SK-N-SH treated with all-trans-retinoic acid at 6 μM for 48 hours (cell line): ENCODE results near the gene ARFIP1.

Experiments used
- ATAC-seq: fragments of 200-7000 bp; cut with Tn5 transposase; 3 replicates; pipeline ENCODE4 v1.9.1; 2020; ENCODE audit warnings: mild to moderate bottlenecking, moderate library complexity
- ARNTL ChIP-seq: fragments of 450-650 bp; formaldehyde crosslinking; IDR thresholded peaks from 2 replicates; pipeline ENCODE4 v1.5.0; 2020; ENCODE audit warnings: low read depth, mild to moderate bottlenecking, moderate library complexity, borderline replicate concordance
- BACH2 ChIP-seq: fragments of 250-450 bp; sonication (Bioruptor Pico); IDR thresholded peaks from 2 replicates; pipeline ENCODE4 v1.9.0; 2021; ENCODE audit warnings: mild to moderate bottlenecking, borderline replicate concordance
- CSDC2 ChIP-seq: fragments of 250-450 bp; sonication (Bioruptor Pico); IDR thresholded peaks from 2 replicates; pipeline ENCODE4 v1.5.0; 2020; ENCODE audit warnings: mild to moderate bottlenecking, moderate library complexity
- ESRRG ChIP-seq: fragments of 250-450 bp; sonication (Bioruptor Pico); IDR thresholded peaks from 2 replicates; pipeline ENCODE4 v1.6.1; 2021; ENCODE audit warnings: mild to moderate bottlenecking
- GLIS3 ChIP-seq: fragments of 250-450 bp; sonication (Bioruptor Pico); IDR thresholded peaks from 2 replicates; pipeline ENCODE4 v1.5.0; 2020; ENCODE audit warnings: mild to moderate bottlenecking, moderate library complexity
- ISL1 ChIP-seq: fragments of 250-450 bp; sonication (Bioruptor Pico); IDR thresholded peaks from 2 replicates; pipeline ENCODE4 v2.1.2; 2022; ENCODE audit warnings: mild to moderate bottlenecking, moderate library complexity
- OSR1 ChIP-seq: fragments of 250-450 bp; sonication (Bioruptor Pico); IDR thresholded peaks from 2 replicates; pipeline ENCODE4 v1.8.0; 2022; ENCODE audit warnings: moderate library complexity, mild to moderate bottlenecking, inconsistent platforms
- PPARA ChIP-seq: fragments of 250-450 bp; sonication (Bioruptor Pico); IDR thresholded peaks from 2 replicates; pipeline ENCODE4 v1.5.0; 2020; ENCODE audit warnings: mild to moderate bottlenecking, borderline replicate concordance
- RARB ChIP-seq: fragments of 250-450 bp; sonication (Bioruptor Pico); IDR thresholded peaks from 2 replicates; pipeline ENCODE4 v1.8.0; 2021; ENCODE audit warnings: mild to moderate bottlenecking, moderate library complexity
- SNAI2 ChIP-seq: fragments of 250-450 bp; sonication (Bioruptor Pico); IDR thresholded peaks from 2 replicates; pipeline ENCODE4 v1.5.0; 2020; ENCODE audit warnings: mild to moderate bottlenecking, moderate library complexity
- TCF4 ChIP-seq: fragments of 250-450 bp; sonication (Bioruptor Pico); IDR thresholded peaks from 2 replicates; pipeline ENCODE4 v1.8.0; 2021; ENCODE audit warnings: mild to moderate bottlenecking, moderate library complexity, borderline replicate concordance
- TOX ChIP-seq: fragments of 250-450 bp; sonication (Bioruptor Pico); IDR thresholded peaks from 2 replicates; pipeline ENCODE4 v1.8.0; 2021; ENCODE audit warnings: mild to moderate bottlenecking, moderate library complexity, borderline replicate concordance
- ZC3H10 ChIP-seq: fragments of 250-450 bp; sonication (Bioruptor Pico); IDR thresholded peaks from 2 replicates; pipeline ENCODE4 v1.5.1; 2021; ENCODE audit warnings: mild to moderate bottlenecking, moderate library complexity
- ZFP3 ChIP-seq: fragments of 250-450 bp; sonication (Bioruptor Pico); IDR thresholded peaks from 2 replicates; pipeline ENCODE4 v1.5.0; 2020; ENCODE audit warnings: mild to moderate bottlenecking, moderate library complexity
- ZFP30 ChIP-seq: fragments of 450-650 bp; formaldehyde crosslinking; IDR thresholded peaks from 2 replicates; pipeline ENCODE4 v1.5.0; 2022; ENCODE audit warnings: mild to moderate bottlenecking, moderate library complexity
- ZNF565 ChIP-seq: fragments of 450-650 bp; formaldehyde crosslinking; conservative IDR thresholded peaks from 2 replicates; pipeline ENCODE4 v1.5.0; 2020; ENCODE audit warnings: low read depth, mild to moderate bottlenecking, moderate library complexity
- ZNF70 ChIP-seq: fragments of 450-650 bp; formaldehyde crosslinking; IDR thresholded peaks from 2 replicates; pipeline ENCODE4 v1.5.0; 2020; ENCODE audit warnings: mild to moderate bottlenecking, moderate library complexity
- ZNF8 ChIP-seq: fragments of 450-650 bp; formaldehyde crosslinking; IDR thresholded peaks from 2 replicates; pipeline ENCODE4 v1.5.0; 2020; ENCODE audit warnings: mild to moderate bottlenecking, moderate library complexity
- TF ChIP-seq, protein P1 (sequence below): fragments of 250-450 bp; sonication (Bioruptor Pico); IDR thresholded peaks from 2 replicates; pipeline ENCODE4 v1.8.0; 2021; ENCODE audit warnings: low read depth, mild to moderate bottlenecking, moderate library complexity, borderline replicate concordance
- TF ChIP-seq, protein P2 (sequence below): fragments of 250-450 bp; sonication (Bioruptor Pico); IDR thresholded peaks from 2 replicates; pipeline ENCODE4 v1.5.1; 2021; ENCODE audit warnings: mild to moderate bottlenecking, moderate library complexity
- TF ChIP-seq, protein P3 (sequence below): fragments of 250-450 bp; sonication (Bioruptor Pico); IDR thresholded peaks from 2 replicates; pipeline ENCODE4 v1.5.0; 2020; ENCODE audit warnings: mild to moderate bottlenecking, moderate library complexity
- TF ChIP-seq, protein P4 (sequence below): fragments of 250-450 bp; sonication (Bioruptor Pico); IDR thresholded peaks from 2 replicates; pipeline ENCODE4 v1.5.1; 2020; ENCODE audit warnings: low read depth, mild to moderate bottlenecking, moderate library complexity

The ARFIP1 gene, protein sequence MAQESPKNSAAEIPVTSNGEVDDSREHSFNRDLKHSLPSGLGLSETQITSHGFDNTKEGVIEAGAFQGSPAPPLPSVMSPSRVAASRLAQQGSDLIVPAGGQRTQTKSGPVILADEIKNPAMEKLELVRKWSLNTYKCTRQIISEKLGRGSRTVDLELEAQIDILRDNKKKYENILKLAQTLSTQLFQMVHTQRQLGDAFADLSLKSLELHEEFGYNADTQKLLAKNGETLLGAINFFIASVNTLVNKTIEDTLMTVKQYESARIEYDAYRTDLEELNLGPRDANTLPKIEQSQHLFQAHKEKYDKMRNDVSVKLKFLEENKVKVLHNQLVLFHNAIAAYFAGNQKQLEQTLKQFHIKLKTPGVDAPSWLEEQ

DNA sequence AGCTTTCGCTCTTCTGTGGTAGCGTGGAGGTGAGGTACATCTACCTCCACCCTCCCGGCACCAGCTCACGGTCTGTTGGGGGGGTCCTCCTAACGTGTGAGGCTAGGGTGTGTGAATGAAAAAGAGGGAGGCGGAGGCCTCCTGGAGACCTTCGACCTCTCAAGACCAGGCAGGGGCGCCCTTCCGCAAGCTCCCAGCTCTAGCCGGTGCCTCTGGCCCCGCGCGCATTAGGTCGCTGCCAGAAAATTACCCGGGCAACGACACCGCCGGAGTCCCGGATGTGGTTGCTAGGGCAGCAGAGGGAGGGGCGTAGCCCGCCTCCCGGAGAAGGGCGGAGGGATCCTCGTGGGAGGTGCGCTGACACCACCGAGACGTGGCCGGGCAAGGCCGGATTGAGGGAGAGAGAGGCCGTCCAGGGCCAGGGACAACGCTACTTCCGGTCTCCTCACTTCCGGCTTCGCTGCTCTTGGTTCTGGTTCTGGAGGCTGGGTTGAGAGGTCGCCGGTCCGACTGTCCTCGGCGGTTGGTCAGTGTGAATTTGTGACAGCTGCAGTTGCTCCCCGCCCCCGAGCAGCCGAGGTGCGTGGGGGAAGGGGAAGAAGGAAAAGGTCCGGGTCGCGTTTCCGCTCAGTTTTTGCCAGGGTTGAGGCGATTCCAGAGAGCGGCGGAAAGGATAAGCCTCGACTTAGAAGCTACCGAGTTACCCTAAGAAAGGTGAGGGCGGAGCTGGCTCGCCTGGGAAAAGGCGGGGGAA lies at the start of gene ARFIP1, which contains the start of gene TIGD4:
TSS of gene ARFIP1 (plus strand) at position 442 of the 754 bp plus-strand sequence. CDS start 49,680 bp downstream, outside the sequence.
TSS of gene TIGD4 (minus strand) at position 218 of the 754 bp plus-strand sequence. CDS start 8,726 bp downstream, outside the sequence.
- TF ChIP-seq RARB (CRISPR knock-in tag): no peak
- no peak for TF ChIP-seq ZNF70
- no peak for TF ChIP-seq ZNF565 (CRISPR knock-in tag)
- TF ChIP-seq ARNTL (CRISPR knock-in tag): no peak
- no peak for TF ChIP-seq OSR1 (CRISPR knock-in tag)
- TF ChIP-seq GLIS3 (CRISPR knock-in tag): no peak
- no peak for TF ChIP-seq ZFP3 (CRISPR knock-in tag)
- TF ChIP-seq ZNF8 (CRISPR knock-in tag): no peak
- TF ChIP-seq ZFP30 (CRISPR knock-in tag): no peak
- no peak for TF ChIP-seq ISL1 (CRISPR knock-in tag)
- TF ChIP-seq, protein P1, sequence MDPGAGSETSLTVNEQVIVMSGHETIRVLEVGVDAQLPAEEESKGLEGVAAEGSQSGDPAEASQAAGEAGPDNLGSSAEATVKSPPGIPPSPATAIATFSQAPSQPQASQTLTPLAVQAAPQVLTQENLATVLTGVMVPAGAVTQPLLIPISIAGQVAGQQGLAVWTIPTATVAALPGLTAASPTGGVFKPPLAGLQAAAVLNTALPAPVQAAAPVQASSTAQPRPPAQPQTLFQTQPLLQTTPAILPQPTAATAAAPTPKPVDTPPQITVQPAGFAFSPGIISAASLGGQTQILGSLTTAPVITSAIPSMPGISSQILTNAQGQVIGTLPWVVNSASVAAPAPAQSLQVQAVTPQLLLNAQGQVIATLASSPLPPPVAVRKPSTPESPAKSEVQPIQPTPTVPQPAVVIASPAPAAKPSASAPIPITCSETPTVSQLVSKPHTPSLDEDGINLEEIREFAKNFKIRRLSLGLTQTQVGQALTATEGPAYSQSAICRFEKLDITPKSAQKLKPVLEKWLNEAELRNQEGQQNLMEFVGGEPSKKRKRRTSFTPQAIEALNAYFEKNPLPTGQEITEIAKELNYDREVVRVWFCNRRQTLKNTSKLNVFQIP: no peak

DNA sequence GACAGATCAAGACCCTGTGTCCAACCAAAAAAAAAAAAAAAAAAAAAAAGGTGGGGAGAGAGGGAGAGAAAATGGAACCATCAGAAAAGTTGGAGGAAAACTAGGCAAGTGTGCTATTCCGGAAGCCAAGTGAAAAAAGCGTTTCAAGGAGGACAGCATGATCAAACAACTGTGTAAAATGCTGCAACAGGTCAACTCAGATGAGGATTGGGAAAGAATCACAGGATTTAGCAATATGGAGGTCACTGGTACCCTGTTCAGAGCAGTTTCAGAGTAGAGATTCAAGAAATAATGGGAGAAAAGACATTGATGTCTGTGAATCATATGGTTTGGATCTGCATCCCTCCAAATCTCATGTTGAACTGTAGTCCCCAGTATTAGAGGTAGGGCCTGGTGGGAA lies 47.8 kb upstream of the ARFIP1 start:
- TF ChIP-seq CSDC2 (no peak), ZNF565 (CRISPR knock-in tag) (no peak), ISL1 (CRISPR knock-in tag) (no peak), ZFP30 (CRISPR knock-in tag) (no peak), PPARA (no peak), ZNF8 (CRISPR knock-in tag) (no peak), RARB (CRISPR knock-in tag) (no peak), TCF4 (CRISPR knock-in tag) (no peak), OSR1 (CRISPR knock-in tag) (no peak), SNAI2 (CRISPR knock-in tag) (no peak), ZFP3 (CRISPR knock-in tag) (no peak), ESRRG (CRISPR knock-in tag) (no peak), BACH2 (CRISPR knock-in tag) (no peak)
- TF ChIP-seq, protein P2, sequence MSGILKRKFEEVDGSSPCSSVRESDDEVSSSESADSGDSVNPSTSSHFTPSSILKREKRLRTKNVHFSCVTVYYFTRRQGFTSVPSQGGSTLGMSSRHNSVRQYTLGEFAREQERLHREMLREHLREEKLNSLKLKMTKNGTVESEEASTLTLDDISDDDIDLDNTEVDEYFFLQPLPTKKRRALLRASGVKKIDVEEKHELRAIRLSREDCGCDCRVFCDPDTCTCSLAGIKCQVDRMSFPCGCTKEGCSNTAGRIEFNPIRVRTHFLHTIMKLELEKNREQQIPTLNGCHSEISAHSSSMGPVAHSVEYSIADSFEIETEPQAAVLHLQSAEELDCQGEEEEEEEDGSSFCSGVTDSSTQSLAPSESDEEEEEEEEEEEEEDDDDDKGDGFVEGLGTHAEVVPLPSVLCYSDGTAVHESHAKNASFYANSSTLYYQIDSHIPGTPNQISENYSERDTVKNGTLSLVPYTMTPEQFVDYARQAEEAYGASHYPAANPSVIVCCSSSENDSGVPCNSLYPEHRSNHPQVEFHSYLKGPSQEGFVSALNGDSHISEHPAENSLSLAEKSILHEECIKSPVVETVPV (CRISPR knock-in tag): no peak
- TF ChIP-seq, protein P3, sequence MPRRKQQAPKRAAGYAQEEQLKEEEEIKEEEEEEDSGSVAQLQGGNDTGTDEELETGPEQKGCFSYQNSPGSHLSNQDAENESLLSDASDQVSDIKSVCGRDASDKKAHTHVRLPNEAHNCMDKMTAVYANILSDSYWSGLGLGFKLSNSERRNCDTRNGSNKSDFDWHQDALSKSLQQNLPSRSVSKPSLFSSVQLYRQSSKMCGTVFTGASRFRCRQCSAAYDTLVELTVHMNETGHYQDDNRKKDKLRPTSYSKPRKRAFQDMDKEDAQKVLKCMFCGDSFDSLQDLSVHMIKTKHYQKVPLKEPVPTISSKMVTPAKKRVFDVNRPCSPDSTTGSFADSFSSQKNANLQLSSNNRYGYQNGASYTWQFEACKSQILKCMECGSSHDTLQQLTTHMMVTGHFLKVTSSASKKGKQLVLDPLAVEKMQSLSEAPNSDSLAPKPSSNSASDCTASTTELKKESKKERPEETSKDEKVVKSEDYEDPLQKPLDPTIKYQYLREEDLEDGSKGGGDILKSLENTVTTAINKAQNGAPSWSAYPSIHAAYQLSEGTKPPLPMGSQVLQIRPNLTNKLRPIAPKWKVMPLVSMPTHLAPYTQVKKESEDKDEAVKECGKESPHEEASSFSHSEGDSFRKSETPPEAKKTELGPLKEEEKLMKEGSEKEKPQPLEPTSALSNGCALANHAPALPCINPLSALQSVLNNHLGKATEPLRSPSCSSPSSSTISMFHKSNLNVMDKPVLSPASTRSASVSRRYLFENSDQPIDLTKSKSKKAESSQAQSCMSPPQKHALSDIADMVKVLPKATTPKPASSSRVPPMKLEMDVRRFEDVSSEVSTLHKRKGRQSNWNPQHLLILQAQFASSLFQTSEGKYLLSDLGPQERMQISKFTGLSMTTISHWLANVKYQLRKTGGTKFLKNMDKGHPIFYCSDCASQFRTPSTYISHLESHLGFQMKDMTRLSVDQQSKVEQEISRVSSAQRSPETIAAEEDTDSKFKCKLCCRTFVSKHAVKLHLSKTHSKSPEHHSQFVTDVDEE (CRISPR knock-in tag): no peak
- TF ChIP-seq, protein P4, sequence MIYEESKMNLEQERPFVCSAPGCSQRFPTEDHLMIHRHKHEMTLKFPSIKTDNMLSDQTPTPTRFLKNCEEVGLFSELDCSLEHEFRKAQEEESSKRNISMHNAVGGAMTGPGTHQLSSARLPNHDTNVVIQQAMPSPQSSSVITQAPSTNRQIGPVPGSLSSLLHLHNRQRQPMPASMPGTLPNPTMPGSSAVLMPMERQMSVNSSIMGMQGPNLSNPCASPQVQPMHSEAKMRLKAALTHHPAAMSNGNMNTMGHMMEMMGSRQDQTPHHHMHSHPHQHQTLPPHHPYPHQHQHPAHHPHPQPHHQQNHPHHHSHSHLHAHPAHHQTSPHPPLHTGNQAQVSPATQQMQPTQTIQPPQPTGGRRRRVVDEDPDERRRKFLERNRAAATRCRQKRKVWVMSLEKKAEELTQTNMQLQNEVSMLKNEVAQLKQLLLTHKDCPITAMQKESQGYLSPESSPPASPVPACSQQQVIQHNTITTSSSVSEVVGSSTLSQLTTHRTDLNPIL (CRISPR knock-in tag): no peak
- ATAC-seq: no peak

More for the DNA sequence above, at the start of gene ARFIP1, which contains the start of gene TIGD4:
- ATAC-seq: peak; percentile 94

DNA sequence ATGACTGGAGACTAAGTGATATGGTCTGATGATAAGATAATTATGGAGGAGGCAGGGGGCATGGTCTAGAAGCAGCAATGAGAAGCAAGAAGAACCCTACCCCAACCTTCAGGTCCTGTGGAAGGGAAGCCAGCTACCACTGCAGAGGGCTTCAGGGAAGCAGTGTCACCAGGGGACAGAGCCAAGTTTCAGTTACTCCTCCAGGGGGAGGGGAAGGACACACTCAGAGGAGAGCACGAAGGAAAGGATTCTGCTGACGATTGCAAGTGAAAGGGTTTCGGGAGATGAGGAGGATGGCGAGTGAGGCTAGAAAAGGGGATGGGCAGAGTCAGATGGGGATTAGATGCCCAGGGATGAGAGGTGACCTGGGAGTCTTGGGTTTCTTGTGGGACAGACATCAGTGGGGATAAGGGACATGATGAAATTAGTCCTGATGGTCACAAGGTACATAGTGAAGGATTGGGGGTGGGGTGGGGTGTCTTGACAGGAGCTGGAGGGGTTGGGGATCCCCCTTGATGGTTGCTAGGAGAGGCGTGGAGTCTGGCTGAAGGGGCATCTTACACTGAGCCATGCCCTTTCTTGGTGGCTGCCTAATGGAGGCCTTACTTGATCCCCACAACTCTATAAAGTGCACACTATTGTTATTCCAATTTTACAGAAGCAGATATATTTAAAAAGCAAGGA lies 45.6 kb upstream of the ARFIP1 start:
- ATAC-seq: no peak
- no peak for TF ChIP-seq ZNF8 (CRISPR knock-in tag)
- TF ChIP-seq, protein P2 (CRISPR knock-in tag): no peak
- TF ChIP-seq, protein P4 (CRISPR knock-in tag): no peak
- no peak for TF ChIP-seq ZC3H10 (CRISPR knock-in tag)
- no peak for TF ChIP-seq ZNF70
- TF ChIP-seq ZFP3 (CRISPR knock-in tag): no peak
- no peak for TF ChIP-seq BACH2 (CRISPR knock-in tag)
- no peak for TF ChIP-seq ARNTL (CRISPR knock-in tag)
- TF ChIP-seq TCF4 (CRISPR knock-in tag): no peak
- no peak for TF ChIP-seq TOX
- TF ChIP-seq ZFP30 (CRISPR knock-in tag): no peak
- no peak for TF ChIP-seq SNAI2 (CRISPR knock-in tag)
- TF ChIP-seq, protein P1: no peak
